ENCODE results near the gene IGSF11.

IGSF11 gene

DNA sequence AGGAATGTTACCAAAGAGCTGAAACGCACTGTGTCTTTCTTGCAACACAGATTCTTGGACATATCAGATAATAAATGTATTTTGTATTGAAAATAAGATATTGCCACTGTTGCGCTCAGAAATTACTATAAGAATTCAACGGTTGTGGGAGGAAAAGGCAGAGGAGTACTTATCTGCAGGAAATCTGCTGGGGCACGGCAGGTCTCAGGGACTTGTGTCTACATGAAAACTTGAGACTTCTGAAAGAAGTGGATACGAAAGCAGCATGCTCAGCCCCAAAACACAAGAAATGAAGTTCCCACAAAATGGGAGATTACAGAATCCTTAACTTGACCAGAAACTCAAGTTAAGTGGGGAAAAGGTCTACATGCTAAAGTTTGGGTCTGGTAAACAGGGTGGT lies 86.5 kb downstream of the IGSF11 start:
- no peak for DNase-seq (ENCODE audit: low spot score)

DNA sequence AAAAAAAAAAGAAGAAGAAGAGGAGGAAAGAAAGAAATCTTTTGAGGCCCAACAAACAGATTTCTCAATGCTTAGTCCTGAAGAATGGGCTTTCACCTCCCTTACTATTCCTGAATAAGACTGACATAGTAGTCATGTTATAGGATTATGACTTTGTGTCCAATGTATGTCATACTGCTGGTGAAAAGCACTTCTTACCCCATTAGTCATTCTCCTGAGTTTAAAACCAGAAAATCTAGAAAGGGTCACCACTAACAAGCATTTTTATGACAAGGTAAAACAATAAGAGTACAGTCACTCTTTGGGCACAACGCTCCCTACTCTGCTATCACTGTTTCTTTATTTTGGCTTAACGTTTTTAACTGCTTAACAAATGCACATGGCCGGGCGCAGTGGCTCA lies 88.2 kb downstream of the IGSF11 start:
- no peak for DNase-seq (ENCODE audit: low spot score)

- no peak for DNase-seq (ENCODE audit: low spot score)
Measured at GRCh38 chr3:118945834-118946233, 88.8 kb downstream of the IGSF11 start.

DNA sequence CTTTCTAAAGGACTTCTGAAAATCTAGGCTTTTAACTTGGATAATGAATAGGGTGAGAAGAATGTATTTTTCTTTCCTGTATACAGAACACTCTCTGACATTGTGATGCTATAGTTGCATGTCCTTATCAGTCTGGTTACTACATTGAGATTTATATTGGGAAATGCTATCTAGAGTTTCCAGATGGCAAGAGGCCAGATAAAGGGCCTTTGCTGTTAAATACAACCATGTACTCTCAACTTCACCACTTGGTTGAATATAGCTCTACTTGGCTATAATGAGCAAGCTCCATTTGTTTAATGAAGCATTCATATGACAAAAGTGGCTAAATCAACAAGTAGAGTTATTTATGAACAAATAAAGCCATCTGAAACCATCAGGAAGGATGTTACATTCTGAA lies 91.0 kb downstream of the IGSF11 start:
- no peak for DNase-seq (ENCODE audit: low spot score)

- DNase-seq (ENCODE audit: low spot score) = no peak
Measured at GRCh38 chr3:118942671-118943070, 92.0 kb downstream of the IGSF11 start.

DNA sequence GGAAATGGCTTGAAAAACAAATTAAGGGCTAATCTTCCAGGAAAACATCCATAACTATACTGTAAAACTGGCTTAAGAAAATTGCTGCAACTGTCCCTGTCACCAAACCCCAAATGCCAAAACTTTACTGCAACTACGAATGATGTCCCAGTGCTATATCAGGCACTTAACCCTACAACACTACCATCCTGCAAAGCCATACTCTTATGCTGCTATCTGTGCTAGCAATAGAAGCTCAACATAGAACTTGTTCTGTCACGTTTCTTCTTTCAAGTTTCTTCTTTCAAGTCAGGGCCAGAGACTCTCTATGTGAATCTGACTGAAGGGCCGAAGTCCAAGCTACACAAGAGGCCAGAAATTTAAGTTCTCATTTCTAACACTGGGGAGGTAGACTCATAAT lies 92.5 kb downstream of the IGSF11 start:
- no peak for DNase-seq (ENCODE audit: low spot score)

- DNase-seq (ENCODE audit: low spot score) = no peak
Measured at GRCh38 chr3:118941236-118941635, 93.4 kb downstream of the IGSF11 start.

DNA sequence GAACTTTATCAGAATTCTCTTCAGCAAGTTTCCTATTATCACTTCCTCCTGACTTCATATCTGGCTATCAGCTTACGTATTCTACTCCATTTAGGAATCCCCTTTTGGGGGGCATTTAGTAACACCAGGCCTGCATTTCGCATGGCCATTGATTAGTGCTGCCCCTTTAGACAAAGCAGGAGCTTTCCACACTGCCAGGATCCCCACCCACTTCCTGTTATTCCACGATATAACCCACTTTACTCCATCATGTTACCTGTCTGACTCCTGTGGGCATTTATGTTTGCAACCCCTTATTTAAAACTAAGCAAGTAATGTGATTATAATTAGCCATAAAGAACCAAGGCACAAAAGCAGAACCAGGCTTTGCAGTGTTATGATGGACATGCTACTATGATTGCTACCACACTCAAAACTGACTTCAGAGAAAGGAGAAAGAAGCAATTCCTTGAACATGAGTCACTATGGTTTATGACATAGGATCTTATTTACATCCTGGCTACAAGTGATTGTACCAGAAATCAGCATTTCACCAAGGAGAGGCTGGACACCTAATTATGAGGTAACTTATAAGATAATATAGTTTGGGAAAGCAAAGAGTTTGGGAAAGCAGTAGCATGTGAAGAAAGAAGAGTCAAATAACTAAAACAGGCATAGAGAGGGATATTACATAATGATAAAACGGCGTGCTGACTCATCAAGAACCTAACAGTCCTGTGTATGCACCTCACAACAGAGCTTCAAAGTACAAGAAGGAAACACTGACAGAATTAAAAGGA lies 96.3 kb downstream of the IGSF11 start:
- no peak for DNase-seq (ENCODE audit: low spot score)

- no peak for DNase-seq (ENCODE audit: low spot score)
Measured at GRCh38 chr3:118936811-118937210, 97.8 kb downstream of the IGSF11 start.

DNA sequence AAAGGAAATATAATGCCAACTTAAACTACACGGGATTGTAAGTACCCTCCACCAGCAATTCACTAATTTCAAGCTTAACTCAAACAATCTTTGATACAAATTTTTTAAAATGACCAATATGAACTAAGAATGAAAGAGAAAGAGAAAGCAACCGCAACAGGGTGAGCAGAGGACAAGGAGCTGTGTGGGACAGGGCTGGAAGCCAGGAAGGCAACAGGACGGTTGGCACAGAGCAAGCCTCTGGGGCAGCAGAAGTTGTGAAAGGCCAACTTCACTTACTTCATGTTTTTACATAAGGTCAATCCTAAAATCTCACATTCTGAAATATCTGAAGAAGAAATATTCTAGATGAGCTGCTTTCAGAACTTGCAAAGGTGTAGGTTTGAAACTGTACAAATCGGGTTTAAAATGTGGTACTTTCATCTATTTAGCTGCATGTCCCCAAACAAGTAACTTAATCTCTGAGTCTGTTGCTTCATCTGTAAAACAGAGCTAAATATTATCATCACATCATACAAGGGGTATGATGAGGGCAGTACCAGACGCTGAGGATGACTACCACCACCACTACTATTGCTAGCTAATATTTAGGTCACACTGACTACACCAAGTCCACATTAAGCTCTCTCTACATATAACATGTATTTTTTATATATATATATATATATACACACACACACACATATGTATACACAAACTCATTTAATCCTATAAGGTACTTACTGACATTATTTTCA lies 101.7 kb downstream of the IGSF11 start:
- DNase-seq (ENCODE audit: low spot score) = no peak

DNA sequence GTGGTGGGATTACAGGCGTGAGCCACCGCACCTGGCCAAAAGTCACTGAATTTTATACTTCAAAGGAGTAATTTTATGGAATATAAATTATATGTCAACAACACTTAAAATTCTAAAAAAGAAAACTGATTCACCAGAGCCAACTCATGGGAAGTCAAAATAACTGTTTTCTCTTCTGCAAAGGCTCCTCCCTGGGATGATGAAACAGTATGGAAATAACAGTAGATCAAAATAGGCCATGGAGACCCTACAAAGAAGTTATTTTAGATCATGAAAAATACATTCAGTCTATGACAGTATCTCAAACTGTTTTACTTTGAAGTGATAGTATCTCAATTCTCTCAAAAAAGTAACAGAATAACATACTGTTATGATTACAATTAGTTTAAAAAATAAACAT lies 102.7 kb downstream of the IGSF11 start:
- no peak for DNase-seq (ENCODE audit: low spot score)

DNA sequence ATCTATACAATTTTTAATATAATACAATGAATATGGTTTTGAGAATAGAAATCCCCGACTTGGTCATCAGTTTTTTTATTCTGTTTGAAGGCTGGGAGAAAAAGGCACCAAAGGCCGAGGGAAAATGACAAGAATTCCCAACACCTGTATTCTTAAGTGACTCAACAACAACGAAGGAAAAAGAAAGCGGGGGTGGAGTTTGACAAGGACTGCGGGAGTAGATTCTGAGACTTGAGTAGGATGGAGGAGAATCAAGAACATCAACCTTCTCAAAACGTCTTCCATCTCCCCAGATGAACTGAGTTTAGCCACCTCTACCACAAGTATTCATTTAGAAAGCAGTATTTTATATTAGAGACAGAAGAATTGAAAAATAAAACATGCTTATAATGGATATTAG lies 107.2 kb downstream of the IGSF11 start:
- DNase-seq (ENCODE audit: low spot score) = no peak

DNA sequence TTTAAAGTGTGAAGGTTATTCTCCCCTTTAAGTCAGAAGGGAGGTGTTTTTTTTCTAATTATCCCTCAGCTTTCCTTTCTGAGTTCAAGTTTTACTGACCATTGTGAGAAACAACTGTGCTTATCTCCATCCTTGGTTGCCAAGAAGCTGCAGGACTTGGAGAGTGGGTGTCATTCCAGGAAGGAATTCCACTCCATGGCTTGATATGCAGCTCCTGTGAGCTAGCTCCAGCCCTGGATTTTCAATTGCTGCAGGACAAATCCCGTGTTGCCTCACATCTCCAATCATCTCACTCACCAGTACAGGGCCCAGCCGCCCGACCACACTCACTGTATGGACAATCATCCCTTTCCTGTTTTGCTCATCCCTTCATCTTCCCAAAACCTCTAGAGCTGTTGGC lies 122.5 kb downstream of the IGSF11 start:
- no peak for DNase-seq (ENCODE audit: low spot score)

DNA sequence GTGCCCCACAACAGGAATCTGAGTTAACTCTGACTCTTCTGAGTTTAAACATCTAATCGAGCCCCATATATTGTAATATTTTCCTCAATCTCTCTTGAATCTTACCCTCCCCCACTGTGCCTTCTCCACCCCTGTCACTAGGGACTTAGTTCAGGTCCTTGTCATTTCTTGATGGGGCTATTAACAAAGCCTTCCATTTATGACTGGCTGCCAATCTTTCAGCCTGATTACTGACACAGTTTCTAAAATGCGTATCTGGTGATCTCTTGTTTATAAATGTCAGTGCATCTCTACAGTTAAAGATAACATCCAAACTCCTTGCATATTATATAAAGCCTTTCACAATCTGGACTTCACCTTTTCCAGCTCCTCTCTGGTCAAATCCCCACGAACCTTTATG lies 124.3 kb downstream of the IGSF11 start:
- no peak for DNase-seq (ENCODE audit: low spot score)

DNA sequence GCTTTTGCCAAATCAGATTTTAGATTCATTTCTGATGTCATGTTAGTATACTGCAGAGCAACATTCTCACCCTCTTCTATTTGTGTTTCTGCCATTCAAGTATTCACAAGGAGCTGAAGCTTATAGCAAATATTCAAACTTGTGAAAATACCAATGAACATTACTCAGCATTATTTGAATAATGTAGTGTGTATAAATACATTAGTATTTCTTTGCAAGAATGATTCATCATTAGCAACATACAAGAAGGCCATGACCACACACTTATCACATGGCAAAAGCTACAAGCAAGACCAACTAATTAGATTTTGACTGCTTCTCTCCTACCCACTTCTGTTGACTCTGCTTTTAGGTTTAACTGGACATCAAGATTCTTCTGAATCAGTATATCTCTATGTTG lies 124.9 kb downstream of the IGSF11 start:
- no peak for DNase-seq (ENCODE audit: low spot score)

DNA sequence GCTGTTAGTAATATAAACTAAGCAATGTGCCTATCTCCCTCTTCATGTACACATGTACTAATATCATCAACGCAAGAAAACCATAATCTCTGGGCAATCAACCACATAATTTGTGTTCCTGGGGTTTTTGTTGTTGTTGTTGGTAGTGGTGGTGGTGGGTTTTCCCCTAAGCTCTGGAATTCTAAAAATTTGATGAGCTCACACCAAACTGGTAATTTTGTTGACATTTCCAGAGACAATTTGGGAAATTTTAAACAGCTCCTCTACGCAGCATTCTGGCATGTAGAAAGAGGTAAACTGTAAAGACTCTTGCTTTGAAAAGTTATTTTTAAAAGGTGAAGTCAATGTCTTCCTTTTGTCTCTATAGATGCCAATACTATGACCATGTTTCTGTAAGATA lies 126.7 kb downstream of the IGSF11 start:
- DNase-seq (ENCODE audit: low spot score) = no peak

DNA sequence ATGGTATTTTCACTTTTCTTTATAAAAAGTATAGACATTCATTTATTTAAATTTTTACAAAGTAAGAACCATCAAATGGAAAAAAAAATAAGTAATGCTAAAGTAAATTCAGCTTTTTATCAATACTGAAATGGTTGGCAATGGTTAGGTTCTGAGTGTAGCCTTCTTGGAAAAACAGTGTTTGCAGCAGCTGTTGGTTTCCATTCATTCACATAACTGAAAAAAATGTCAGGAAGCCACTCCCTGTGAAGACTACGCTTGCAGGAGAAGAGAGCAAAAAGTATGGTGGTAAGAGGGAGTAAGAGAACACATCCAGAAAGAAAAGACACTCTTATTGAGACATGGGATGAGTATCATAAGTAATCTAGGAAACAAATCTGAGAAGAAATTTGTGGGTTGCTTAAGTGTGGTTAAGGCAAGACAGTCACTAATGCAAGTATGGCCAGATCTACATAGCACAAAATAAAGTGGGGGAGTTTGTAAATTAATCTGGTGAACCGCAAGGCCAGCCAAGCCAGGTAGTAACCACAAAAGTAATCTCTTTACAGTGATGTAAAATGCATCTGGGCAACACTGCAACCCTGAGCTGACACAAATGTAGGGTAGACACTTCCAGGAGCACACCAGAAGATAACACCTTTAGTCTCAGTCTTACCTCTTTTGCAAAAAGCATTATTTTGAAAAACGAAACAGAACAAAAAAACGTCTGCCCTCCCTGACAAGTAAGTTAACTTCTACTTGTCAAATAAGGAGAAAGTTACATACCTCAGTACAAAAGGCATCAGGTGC lies 133.7 kb downstream of the IGSF11 start:
- no peak for DNase-seq (ENCODE audit: low spot score)

- DNase-seq (ENCODE audit: low spot score) = no peak
Measured at GRCh38 chr3:118890206-118890605, 144.4 kb downstream of the IGSF11 start.

DNA sequence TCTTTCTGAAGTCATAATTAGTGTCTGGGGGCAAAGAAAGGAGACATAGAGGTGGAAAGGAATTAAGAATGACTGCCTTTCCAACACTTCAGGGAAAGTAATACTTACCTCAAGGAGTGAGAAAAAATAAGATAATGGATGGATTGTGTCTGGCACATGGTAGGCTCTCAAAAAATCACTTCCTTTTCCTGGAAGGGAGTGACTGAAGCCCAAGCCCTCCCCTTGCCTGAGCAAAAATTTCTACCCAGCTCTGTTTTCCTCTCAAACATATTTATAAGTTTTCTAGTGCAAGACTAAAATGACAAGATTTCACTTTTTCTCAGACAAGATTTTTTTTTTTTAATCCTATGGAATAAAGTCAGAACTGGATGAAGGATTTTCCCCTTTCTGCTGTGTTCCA lies 145.0 kb downstream of the IGSF11 start:
- DNase-seq (ENCODE audit: low spot score) = no peak

DNA sequence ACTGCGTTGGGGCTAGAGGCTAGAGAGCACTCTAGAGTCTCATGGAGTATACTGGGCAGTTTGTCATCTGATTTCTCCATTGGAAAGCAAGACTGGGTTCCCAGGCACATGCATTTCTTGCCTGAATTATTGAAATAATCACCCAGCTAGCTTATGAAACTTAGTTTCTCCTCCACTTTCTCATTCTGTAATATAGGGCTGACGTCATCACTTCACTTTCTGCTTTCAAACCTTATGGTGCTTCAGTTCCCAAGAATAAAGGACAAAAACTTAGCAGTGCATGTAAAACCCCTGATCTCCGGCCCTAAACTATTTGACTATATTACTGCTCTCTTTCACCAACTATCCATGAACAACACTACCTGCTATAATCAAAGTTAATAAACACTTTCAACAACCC lies 147.9 kb downstream of the IGSF11 start:
- DNase-seq (ENCODE audit: low spot score) = no peak

GRCh38 chr3:118884748-118885206 lies 149.9 kb downstream of the IGSF11 start:
- peak; percentile 63 for DNase-seq (ENCODE audit: low spot score)

GRCh38 chr3:118882353-118882947 lies 152.2 kb downstream of the IGSF11 start:
- DNase-seq (ENCODE audit: low spot score) = peak; percentile 62
